NCI-H446 (cell line): ENCODE data around the gene FRG1.
"Not testable (repeated sequence)": the region's sequence is repeated elsewhere in the genome, so short reads cannot be mapped to it uniquely, and the experiment has no call there.

ENCODE experiments used
- DNase-seq, 2 experiments: peaks; one replicate each; lab custom pipeline; 2025; lab: John Stamatoyannopoulos, UW

The FRG1 gene

GRCh38 chr4:189940178-189941004 is at the start of gene FRG1:
Gene FRG1 (plus strand): TSS chr4:189940872. CDS start chr4:189941010, 138 bp downstream.
- no peak for DNase-seq

GRCh38 chr4:189897667-189898066 is 43.0 kb upstream of the FRG1 start:
- DNase-seq: no peak

GRCh38 chr4:189899481-189900015 is 41.1 kb upstream of the FRG1 start:
- DNase-seq: not testable (repeated sequence)

- DNase-seq: not testable (repeated sequence)
These were observed 36.1 kb upstream of the FRG1 start for GRCh38 chr4:189904420-189905027.

GRCh38 chr4:189912170-189912569 is 28.5 kb upstream of the FRG1 start:
- DNase-seq: no peak

GRCh38 chr4:189917161-189917891 is 23.3 kb upstream of the FRG1 start:
- no peak for DNase-seq

- no peak for DNase-seq
These were observed 19.6 kb upstream of the FRG1 start for GRCh38 chr4:189921058-189921457.

GRCh38 chr4:189926742-189927141 is 13.9 kb upstream of the FRG1 start:
- DNase-seq: not testable (repeated sequence)

- DNase-seq: no peak
These were observed 356 bp downstream of the FRG1 start for GRCh38 chr4:189941005-189941450.

- not testable (repeated sequence) for DNase-seq
These were observed 1.7 kb downstream of the FRG1 start for GRCh38 chr4:189942412-189942811.

- DNase-seq: not testable (repeated sequence)
These were observed 3.4 kb downstream of the FRG1 start for GRCh38 chr4:189944077-189944476.

- DNase-seq: not testable (repeated sequence)
These were observed 6.2 kb downstream of the FRG1 start for GRCh38 chr4:189946906-189947305.

- DNase-seq: not testable (repeated sequence)
These were observed 7.8 kb downstream of the FRG1 start for GRCh38 chr4:189948486-189948885.

- not testable (repeated sequence) for DNase-seq
These were observed 28.6 kb downstream of the FRG1 start for GRCh38 chr4:189969291-189969690.

- no peak for DNase-seq
These were observed 33.0 kb downstream of the FRG1 start for GRCh38 chr4:189973646-189974045.

- DNase-seq: no peak
These were observed 33.4 kb downstream of the FRG1 start for GRCh38 chr4:189974056-189974455.

GRCh38 chr4:189979196-189980047 is 38.8 kb downstream of the FRG1 start:
- DNase-seq: no peak

GRCh38 chr4:189980292-189980691 is 39.6 kb downstream of the FRG1 start:
- not testable (repeated sequence) for DNase-seq

GRCh38 chr4:189981970-189982369 is 41.3 kb downstream of the FRG1 start:
- DNase-seq: no peak

- not testable (repeated sequence) for DNase-seq
These were observed 43.3 kb downstream of the FRG1 start for GRCh38 chr4:189983916-189984526.

GRCh38 chr4:189984661-189985060 is 44.0 kb downstream of the FRG1 start:
- DNase-seq: not testable (repeated sequence)
